B cell (primary cell): ENCODE measurements around the gene FYN.

Experiments
- CTCF ChIP-seq: fragments of 200-600 bp; IDR thresholded peaks from one replicate; pipeline ENCODE4 v1.8.0; 2022; ENCODE audit warnings: antibody characterized with exemption, mild to moderate bottlenecking
- EZH2 ChIP-seq: IDR thresholded peaks from 2 replicates; pipeline ENCODE4 v1.6.1; 2012; ENCODE audit warnings: borderline replicate concordance, low read depth, mild to moderate bottlenecking, moderate library complexity, low read length; ENCODE audit not compliant: insufficient read depth, poor library complexity, severe bottlenecking

DNA sequence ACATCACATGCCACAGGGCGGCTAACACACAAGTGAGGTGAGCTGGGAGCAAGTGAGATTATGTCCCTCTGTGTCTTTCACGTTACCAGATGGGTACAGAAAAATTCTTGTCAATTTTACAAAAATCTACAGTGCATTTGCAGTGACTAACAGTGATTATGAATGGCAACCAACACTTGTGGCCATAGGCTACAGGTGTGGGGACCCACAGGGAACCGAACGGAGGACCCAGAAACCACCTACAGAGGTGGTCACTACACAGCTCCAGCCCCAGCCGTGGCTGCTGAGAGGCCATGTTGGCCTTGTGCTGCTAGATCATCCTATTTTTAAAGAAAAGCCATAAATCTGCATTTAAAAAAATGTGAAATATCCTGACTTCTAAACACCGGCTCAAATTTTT, 50.2 kb downstream of the FYN start:
- TF ChIP-seq CTCF (no peak), EZH2 (no peak)
